ENCODE measurements around the gene AP2A1.

The AP2A1 gene

GRCh38 chr19:49849433-49850220, 82.8 kb downstream of the AP2A1 start:
- TF ChIP-seq SIN3A (IDR thresholded peaks at IDR 0.05; ENCODE audit: borderline replicate concordance, insufficient read depth, low read length) = no peak
- no peak for TF ChIP-seq FOXP2 (optimal IDR thresholded peaks at IDR 0.05; ENCODE audit: borderline replicate concordance, extremely low read depth, extremely low read length, insufficient read depth)
- TF ChIP-seq TAF1 (IDR thresholded peaks at IDR 0.05; ENCODE audit: borderline replicate concordance, insufficient read depth, low read length) = no peak

GRCh38 chr19:49850221-49850486, 83.4 kb downstream of the AP2A1 start:
- no peak for TF ChIP-seq FOXP2 (optimal IDR thresholded peaks at IDR 0.05; ENCODE audit: borderline replicate concordance, extremely low read depth, extremely low read length, insufficient read depth)
- TF ChIP-seq TAF1 (IDR thresholded peaks at IDR 0.05; ENCODE audit: borderline replicate concordance, insufficient read depth, low read length) = no peak
- no peak for TF ChIP-seq REST (IDR thresholded peaks at IDR 0.05; ENCODE audit: insufficient read depth in 1 of 2, low read depth in 2 of 2, low read length in 2 of 2)
- TF ChIP-seq SIN3A (IDR thresholded peaks at IDR 0.05; ENCODE audit: borderline replicate concordance, insufficient read depth, low read length) = no peak
- no peak for TF ChIP-seq POLR2AphosphoS5 (IDR thresholded peaks at IDR 0.05; ENCODE audit: low read depth, low read length)

- TF ChIP-seq TAF1 (IDR thresholded peaks at IDR 0.05; ENCODE audit: borderline replicate concordance, insufficient read depth, low read length) = no peak; the same call in 1 of the 2 replicates
- TF ChIP-seq POLR2AphosphoS5 (IDR thresholded peaks at IDR 0.05; ENCODE audit: low read depth, low read length) = peak; percentile 76
- TF ChIP-seq FOXP2 (optimal IDR thresholded peaks at IDR 0.05; ENCODE audit: borderline replicate concordance, extremely low read depth, extremely low read length, insufficient read depth) = peak; percentile 68
These were observed 83.9 kb downstream of the AP2A1 start, which contains the start of gene PTOV1 for GRCh38 chr19:49850487-49851342. Gene PTOV1, plus strand, starts transcription at chr19:49851159.

- TF ChIP-seq FOXP2 (optimal IDR thresholded peaks at IDR 0.05; ENCODE audit: borderline replicate concordance, extremely low read depth, extremely low read length, insufficient read depth) (no peak), TAF1 (IDR thresholded peaks at IDR 0.05; ENCODE audit: borderline replicate concordance, insufficient read depth, low read length) (no peak), SIN3A (IDR thresholded peaks at IDR 0.05; ENCODE audit: borderline replicate concordance, insufficient read depth, low read length) (no peak), POLR2AphosphoS5 (IDR thresholded peaks at IDR 0.05; ENCODE audit: low read depth, low read length) (no peak), REST (IDR thresholded peaks at IDR 0.05; ENCODE audit: insufficient read depth in 1 of 2, low read depth in 2 of 2, low read length in 2 of 2) (no peak)
These were observed 84.9 kb downstream of the AP2A1 start for GRCh38 chr19:49851456-49852259.

GRCh38 chr19:49852631-49853126, 85.9 kb downstream of the AP2A1 start:
- TF ChIP-seq POLR2AphosphoS5 (IDR thresholded peaks at IDR 0.05; ENCODE audit: low read depth, low read length) (no peak), TAF1 (IDR thresholded peaks at IDR 0.05; ENCODE audit: borderline replicate concordance, insufficient read depth, low read length) (no peak), REST (IDR thresholded peaks at IDR 0.05; ENCODE audit: insufficient read depth in 1 of 2, low read depth in 2 of 2, low read length in 2 of 2) (no peak), SIN3A (IDR thresholded peaks at IDR 0.05; ENCODE audit: borderline replicate concordance, insufficient read depth, low read length) (no peak)

Measured in PFSK-1 (cell line).